Stimulated activated naive CD8-positive, alpha-beta T cell treated with anti-CD3 and anti-CD28 coated beads, Interleukin-15, Interleukin-2, amounts not matched to agents 100 ng/mL and 50 ng/mL, for 24 hours (primary cell): ENCODE results near the gene PCLAF.
"Not testable (repeated sequence)": the region's sequence is repeated elsewhere in the genome, so short reads cannot be mapped to it uniquely, and the experiment has no call there.

Source experiments
- H3K27ac Mint-ChIP-seq: one replicate; pipeline ENCODE4 v1.8.0; 2021; ENCODE audit warnings: mild to moderate bottlenecking, mixed read lengths
- H3K27me3 Mint-ChIP-seq: one replicate; pipeline ENCODE4 v1.8.0; 2021; ENCODE audit warnings: mixed read lengths
- H3K36me3 Mint-ChIP-seq: one replicate; pipeline ENCODE4 v1.8.0; 2021; ENCODE audit warnings: low read depth, mixed read lengths
- H3K4me1 Mint-ChIP-seq: one replicate; pipeline ENCODE4 v1.8.0; 2021; ENCODE audit warnings: low read depth, mixed read lengths
- H3K4me3 Mint-ChIP-seq: one replicate; pipeline ENCODE4 v1.8.0; 2021; ENCODE audit warnings: mild to moderate bottlenecking, mixed read lengths
- H3K9me3 Mint-ChIP-seq: one replicate; pipeline ENCODE4 v1.8.0; 2021; ENCODE audit warnings: mixed read lengths

The PCLAF gene

GRCh38 chr15:64386291-64386690, 5.0 kb upstream of the PCLAF start:
- Mint-ChIP-seq H3K27me3 (no peaks in the 10 kb centered on the region), H3K9me3 (no peaks in the 10 kb centered on the region), H3K4me3 (peak overlapping the region; percentile 61), H3K36me3 (peaks cover 3% of the 10 kb centered on the region), H3K4me1 (peaks cover 30% of the 10 kb centered on the region), H3K27ac (no peak overlapping the region)

- peaks cover 12% of the 10 kb centered on the region for H3K36me3 Mint-ChIP-seq
- no peaks in the 10 kb centered on the region for H3K9me3 Mint-ChIP-seq
- H3K27ac Mint-ChIP-seq, result no peak overlapping the region
- no peak overlapping the region for H3K4me3 Mint-ChIP-seq
- H3K27me3 Mint-ChIP-seq, result no peaks in the 10 kb centered on the region
- peaks cover 31% of the 10 kb centered on the region for H3K4me1 Mint-ChIP-seq
Measured at GRCh38 chr15:64383760-64384159, 2.5 kb upstream of the PCLAF start.

GRCh38 chr15:64380130-64380870, 941 bp downstream of the PCLAF start:
- not testable (repeated sequence) for H3K27me3 Mint-ChIP-seq, H3K9me3 Mint-ChIP-seq
- Mint-ChIP-seq H3K36me3 (peaks cover 15% of the 10 kb centered on the region), H3K4me1 (peaks cover 18% of the 10 kb centered on the region), H3K4me3 (peak overlapping the region; percentile 87), H3K27ac (peak overlapping the region; percentile 81)

- Mint-ChIP-seq H3K4me1 (peaks cover 18% of the 10 kb centered on the region), H3K36me3 (peaks cover 16% of the 10 kb centered on the region), H3K9me3 (no peaks in the 10 kb centered on the region), H3K4me3 (peak overlapping the region; percentile 87), H3K27ac (no peak overlapping the region), H3K27me3 (no peaks in the 10 kb centered on the region)
Measured at GRCh38 chr15:64379216-64379960, 1.9 kb downstream of the PCLAF start.

GRCh38 chr15:64373360-64373759, 7.9 kb downstream of the PCLAF start:
- no peak overlapping the region for H3K27ac Mint-ChIP-seq
- peaks cover 7% of the 10 kb centered on the region for H3K4me1 Mint-ChIP-seq
- H3K27me3 Mint-ChIP-seq, result no peaks in the 10 kb centered on the region
- no peak overlapping the region for H3K4me3 Mint-ChIP-seq
- H3K9me3 Mint-ChIP-seq, result no peaks in the 10 kb centered on the region
- H3K36me3 Mint-ChIP-seq, result peaks cover 27% of the 10 kb centered on the region

GRCh38 chr15:64371383-64371782, 9.9 kb downstream of the PCLAF start:
- peaks cover 34% of the 10 kb centered on the region for H3K36me3 Mint-ChIP-seq
- H3K9me3 Mint-ChIP-seq, H3K4me3 Mint-ChIP-seq, H3K4me1 Mint-ChIP-seq, H3K27ac Mint-ChIP-seq, H3K27me3 Mint-ChIP-seq: not testable (repeated sequence)

- Mint-ChIP-seq H3K27ac (no peak overlapping the region), H3K36me3 (peaks cover 32% of the 10 kb centered on the region), H3K4me3 (no peak overlapping the region), H3K4me1 (peaks cover 10% of the 10 kb centered on the region), H3K27me3 (no peaks in the 10 kb centered on the region), H3K9me3 (no peaks in the 10 kb centered on the region)
Measured at GRCh38 chr15:64369078-64369607, 12.1 kb downstream of the PCLAF start.

GRCh38 chr15:64361259-64361658, 20.0 kb downstream of the PCLAF start:
- Mint-ChIP-seq H3K27me3 (no peaks in the 10 kb centered on the region), H3K36me3 (peaks cover 17% of the 10 kb centered on the region), H3K9me3 (no peaks in the 10 kb centered on the region), H3K27ac (no peak overlapping the region), H3K4me1 (peaks cover 6% of the 10 kb centered on the region), H3K4me3 (no peak overlapping the region)

GRCh38 chr15:64356710-64357040, 24.6 kb downstream of the PCLAF start:
- peak overlapping the region; percentile 89 for H3K4me3 Mint-ChIP-seq
- H3K27me3 Mint-ChIP-seq, result no peaks in the 10 kb centered on the region
- peaks cover 19% of the 10 kb centered on the region for H3K4me1 Mint-ChIP-seq
- H3K27ac Mint-ChIP-seq, result peak overlapping the region; percentile 92
- no peaks in the 10 kb centered on the region for H3K9me3 Mint-ChIP-seq
- H3K36me3 Mint-ChIP-seq, result peaks cover 3% of the 10 kb centered on the region

- Mint-ChIP-seq H3K4me3 (peak within 1 kb of the TSS; percentile 89), H3K9me3 (no peaks in the 10 kb centered on the region), H3K4me1 (peaks cover 21% of the 10 kb centered on the region)
Measured at GRCh38 chr15:64355944-64356709, 25.1 kb downstream of the PCLAF start, which contains the start of gene CSNK1G1. CSNK1G1 (minus strand) TSS chr15:64356173; CDS start chr15:64300499, 55,674 bp downstream.

GRCh38 chr15:64355348-64355943, 25.8 kb downstream of the PCLAF start:
- Mint-ChIP-seq H3K9me3 (no peaks in the 10 kb centered on the region), H3K4me1 (peaks cover 23% of the 10 kb centered on the region), H3K4me3 (peak overlapping the region; percentile 89), H3K36me3 (peaks cover 3% of the 10 kb centered on the region), H3K27ac (peak overlapping the region; percentile 92), H3K27me3 (no peaks in the 10 kb centered on the region)

More at GRCh38 chr15:64355944-64356709, 25.1 kb downstream of the PCLAF start, which contains the start of gene CSNK1G1:
- Mint-ChIP-seq H3K27me3 (no peaks in the 10 kb centered on the region), H3K36me3 (peaks cover 3% of the 10 kb centered on the region), H3K27ac (peak within 1 kb of the TSS; percentile 92)

- Mint-ChIP-seq H3K27me3 (no peaks in the 10 kb centered on the region), H3K4me1 (peaks cover 23% of the 10 kb centered on the region), H3K27ac (peak overlapping the region; percentile 92), H3K36me3 (peaks cover 3% of the 10 kb centered on the region), H3K9me3 (no peaks in the 10 kb centered on the region), H3K4me3 (peak overlapping the region; percentile 89)
Measured at GRCh38 chr15:64354688-64355344, 26.4 kb downstream of the PCLAF start.

- Mint-ChIP-seq H3K4me1 (peaks cover 23% of the 10 kb centered on the region), H3K27me3 (no peaks in the 10 kb centered on the region), H3K27ac (no peak overlapping the region), H3K36me3 (peaks cover 32% of the 10 kb centered on the region), H3K9me3 (no peaks in the 10 kb centered on the region), H3K4me3 (no peak overlapping the region)
Measured at GRCh38 chr15:64351265-64351664, 30.0 kb downstream of the PCLAF start.

GRCh38 chr15:64349375-64349774, 31.9 kb downstream of the PCLAF start:
- Mint-ChIP-seq H3K4me3 (no peak overlapping the region), H3K27me3 (no peaks in the 10 kb centered on the region), H3K27ac (no peak overlapping the region), H3K4me1 (peaks cover 23% of the 10 kb centered on the region), H3K36me3 (peaks cover 44% of the 10 kb centered on the region), H3K9me3 (no peaks in the 10 kb centered on the region)
